Adrenal gland (tissue), 12 donors: Measurements from ENCODE around the gene NSUN4. TPM values are rescaled to one million over a fixed set of nuclear protein-coding genes. Genes with fewer than 3 reads are reported as not detected.
"Not testable (repeated sequence)": the region's sequence is repeated elsewhere in the genome, so short reads cannot be mapped to it uniquely, and the experiment has no call there.

Experiments used
- DNase-seq, 7 donors: peaks; one replicate each; pipeline ENCODE4 v3.0.0-alpha.2; 2019 to 2020
- H3K27ac ChIP-seq, 5 donors: fragments of 200-600 bp; sonication (generic) in 4 of 5; 1 replicate in 3 of 5; 2 replicates in 2 of 5; pipeline versions ENCODE4 v1.5.1 to v1.8.0; 2016 to 2020; ENCODE audit warnings: mild to moderate bottlenecking in 1 of 5
- H3K27me3 ChIP-seq: fragments of 200-600 bp; 2 replicates; pipeline ENCODE4 v1.8.0; 2021
- H3K36me3 ChIP-seq, 2 donors: fragments of 200-600 bp; replicated peaks in 1 of 2; 1 replicate in 1 of 2; 2 replicates in 1 of 2; pipeline versions ENCODE4 v1.5.1 to v1.8.0; 2018 to 2022
- H3K4me1 ChIP-seq, 2 donors: fragments of 200-600 bp; replicated peaks in 1 of 2; 1 replicate in 1 of 2; 2 replicates in 1 of 2; pipeline versions ENCODE4 v1.5.1 to v1.8.0; 2018 to 2021
- H3K4me3 ChIP-seq, 4 donors: fragments of 200-600 bp; sonication (generic) in 3 of 4; one replicate each; pipeline ENCODE4 v1.5.1; 2016 to 2018
- H3K9me3 ChIP-seq, 3 donors: fragments of 200-600 bp; sonication (generic) in 1 of 3; replicated peaks in 1 of 3; 1 replicate in 2 of 3; 2 replicates in 1 of 3; pipeline versions ENCODE4 v1.5.1 to v1.8.0; 2016 to 2021
- CTCF ChIP-seq, 6 experiments: fragments of 450-650 bp in 4 of 6; fragments of 200-600 bp in 2 of 6; sonication (generic) in 1 of 6; IDR thresholded peaks; 1 replicate in 5 of 6; 2 replicates in 1 of 6; pipeline versions ENCODE4 v1.5.1 to v1.8.0; 2016 to 2021; ENCODE audit warnings: antibody characterized with exemption in 6 of 6, mild to moderate bottlenecking in 2 of 6, moderate library complexity in 1 of 6
- POLR2A ChIP-seq, 2 donors: fragments of 450-650 bp; IDR thresholded peaks; one replicate each; pipeline ENCODE4 v1.6.1; 2017; ENCODE audit warnings: antibody characterized with exemption in 2 of 2, mild to moderate bottlenecking in 2 of 2, moderate library complexity in 1 of 2
- WGBS, 4 donors: extraction: QIAGEN DNeasy Blood & Tissue Kit in 2 of 4; methylation state at CpG; one replicate each; pipeline versions ENCODE4 v1.1.5 to v1.1.7; 2013 to 2017; 5-methylcytosine and 5-hydroxymethylcytosine counted together
- intact Hi-C, 2 donors: fragments of 100-400 bp; cut with DNase I; formaldehyde crosslinking; loops; one replicate each; pipeline versions ENCODE4 v1.14.1 to v1.15.0; 2022 to 2023
- polyA plus RNA-seq, 3 donors: library from polyadenylated mRNA; stranded (reverse); fragments of 200-250 nt in 2 of 3; fragments of 350-450 nt in 1 of 3; fragmentation: Illumina TruSeq in 1 of 3; extraction: RNeasy Lipid Tissue Mini Kit (QIAGEN cat#74804) in 1 of 3; gene quantifications; one replicate each; pipeline ENCODE4 v1.2.3, GENCODE V29; 2013 to 2014
- total RNA-seq, 9 donors: library from RNA; depleted of rRNA in 4 of 9; stranded (reverse); fragments of >200 nt in 4 of 9; fragments of 120-200 nt in 1 of 9; fragmentation: NEBNext Ultra II Directional in 1 of 9; extraction: Animal tissue kit (Norgen Biotek cat#: 25700) in 1 of 9; gene quantifications; one replicate each; pipeline versions ENCODE4 v1.1.0 to v1.2.4, GENCODE V29; 2013 to 2023
- donor health status: healthy with polysubstance abuse.
- donor health status: Bipolar disorder and iron deficiency.
- donor health status: DM: yes; HTN: yes; CAD: no.
- donor health status: DM: no; HTN: no; CAD: no.
- donor health status: DM: no; HTN: no; CAD: no.
- donor health status: DM: yes; HTN: yes; CAD: no.

Gene NSUN4
- total and polyA plus RNA-seq, 12 donors, result 13.8 to 46.1 (median 37.2) TPM

- intact Hi-C loops, result no loop called here
- H3K4me3 ChIP-seq, result no peak overlapping the region
- WGBS, 4 donors, result 72 to 85% (median 83%) methylated on average over 3 of the region's 3 CpGs
- H3K4me1 ChIP-seq, result peaks cover 0 to 8% of the 10 kb centered on the region in 2 donors
- no peaks in the 10 kb centered on the region for H3K27me3 ChIP-seq
- no peaks in the 10 kb centered on the region for H3K9me3 ChIP-seq
- no peak overlapping the region for H3K27ac ChIP-seq
- TF ChIP-seq CTCF (IDR thresholded peaks at IDR 0.05) (no peak), POLR2A (IDR thresholded peaks at IDR 0.05) (no peak)
- DNase-seq, result no peak
- no peaks in the 10 kb centered on the region for H3K36me3 ChIP-seq
Observed at GRCh38 chr1:46335081-46335480, 5.5 kb upstream of the NSUN4 start.

GRCh38 chr1:46337409-46337808 lies 3.2 kb upstream of the NSUN4 start:
- H3K4me3 ChIP-seq, H3K27me3 ChIP-seq, H3K36me3 ChIP-seq, H3K9me3 ChIP-seq, DNase-seq, H3K27ac ChIP-seq, intact Hi-C loops: not testable (repeated sequence)
- H3K4me1 ChIP-seq, result peaks cover 13 to 21% of the 10 kb centered on the region in 2 donors
- 91 to 95% (median 92%) methylated on average over 9 to 14 of the region's 14 CpGs for WGBS, 4 donors

GRCh38 chr1:46341222-46342083 lies 846 bp downstream of the NSUN4 start:
- 31 to 35% (median 32%) methylated on average over 28 to 31 of the region's 31 CpGs for WGBS, 4 donors
- peak; percentile 20 to 95 for TF ChIP-seq POLR2A (IDR thresholded peaks at IDR 0.05)
- no peak for TF ChIP-seq CTCF (IDR thresholded peaks at IDR 0.05)
- peak overlapping the region; percentile 95 to 100 (median 98) for H3K27ac ChIP-seq
- DNase-seq, result peak; percentile 80 to 91 (median 86)
- H3K9me3 ChIP-seq, result no peaks in the 10 kb centered on the region
- peak overlapping the region in 3 of 4 donors; percentile 70 to 82 (median 71) for H3K4me3 ChIP-seq
- peaks cover 0 to 20% of the 10 kb centered on the region in 2 donors for H3K36me3 ChIP-seq
- no peaks in the 10 kb centered on the region for H3K27me3 ChIP-seq
- peaks cover 13 to 25% of the 10 kb centered on the region in 2 donors for H3K4me1 ChIP-seq
- intact Hi-C loops, result loop anchor here in 1 of 2 donors (10.0 kb wide), 1 partner anchor 97 kb away; the partner anchor contains the start of gene RAD54L

- intact Hi-C loops, result loop anchor here in 1 of 2 donors (10.0 kb wide), 1 partner anchor 97 kb away; the partner anchor contains the start of gene RAD54L
- peak overlapping the region in 1 of 4 donors; percentile 70 for H3K4me3 ChIP-seq
- 75 to 92% (median 86%) methylated on average over 6 of the region's 6 CpGs for WGBS, 4 donors
- no peaks in the 10 kb centered on the region for H3K27me3 ChIP-seq
- TF ChIP-seq POLR2A (IDR thresholded peaks at IDR 0.05), result no peak
- peak in 1 of 6 experiments; percentile 13 for TF ChIP-seq CTCF (IDR thresholded peaks at IDR 0.05)
- H3K9me3 ChIP-seq, result no peaks in the 10 kb centered on the region
- H3K4me1 ChIP-seq, result peaks cover 13 to 25% of the 10 kb centered on the region in 2 donors
- no peak for DNase-seq
- H3K27ac ChIP-seq, result peak overlapping the region; percentile 95 to 100 (median 98)
- peaks cover 0 to 27% of the 10 kb centered on the region in 2 donors for H3K36me3 ChIP-seq
Observed at GRCh38 chr1:46342084-46342656, 1.6 kb downstream of the NSUN4 start.
